Mesenchymal stem cell (in vitro differentiated cells and primary cell): ENCODE measurements around the gene CLDN3.

Source experiments
- DNase-seq: peaks from one replicate; pipeline ENCODE4 v3.0.0-alpha.2; 2013
- H2AFZ ChIP-seq: one replicate; pipeline ENCODE4 v1.6.1; 2013; ENCODE audit warnings: low read depth, mild to moderate bottlenecking, control low read depth, inconsistent platforms, low read length, moderate library complexity
- H2AK5ac ChIP-seq: 2 replicates; pipeline ENCODE4 v1.6.1; 2013; ENCODE audit warnings: low read length, moderate library complexity, mild to moderate bottlenecking, inconsistent platforms; ENCODE audit not compliant: severe bottlenecking
- H2BK120ac ChIP-seq: one replicate; pipeline ENCODE4 v1.6.1; 2013; ENCODE audit warnings: low read depth, mild to moderate bottlenecking, inconsistent platforms, low read length, moderate library complexity
- H2BK12ac ChIP-seq, 2 experiments: one replicate each; pipeline ENCODE4 v1.6.1; 2013; ENCODE audit warnings: inconsistent platforms in 2 of 2, low read length in 2 of 2, mild to moderate bottlenecking in 2 of 2, moderate library complexity in 2 of 2, control low read depth in 1 of 2
- H2BK15ac ChIP-seq: one replicate; pipeline ENCODE4 v1.6.1; 2013; ENCODE audit warnings: mild to moderate bottlenecking, low read depth, inconsistent platforms; ENCODE audit not compliant: poor library complexity, severe bottlenecking
- H2BK5ac ChIP-seq: 2 replicates; pipeline ENCODE4 v1.6.1; 2013; ENCODE audit warnings: low read depth, mild to moderate bottlenecking, low read length, control low read depth, inconsistent platforms; ENCODE audit not compliant: poor library complexity, severe bottlenecking
- H3K14ac ChIP-seq, 2 experiments: one replicate each; pipeline ENCODE4 v1.6.1; 2013; ENCODE audit warnings: inconsistent platforms in 2 of 2, low read length in 2 of 2, control low read depth in 1 of 2, mild to moderate bottlenecking in 1 of 2, moderate library complexity in 1 of 2
- H3K18ac ChIP-seq, 2 experiments: one replicate each; pipeline ENCODE4 v1.6.1; 2013; ENCODE audit warnings: inconsistent platforms in 2 of 2, low read length in 2 of 2, control low read depth in 1 of 2, low read depth in 1 of 2, mild to moderate bottlenecking in 1 of 2
- H3K23ac ChIP-seq, 2 experiments: one replicate each; pipeline ENCODE4 v1.6.1; 2013; ENCODE audit warnings: inconsistent platforms in 2 of 2, low read length in 2 of 2, mild to moderate bottlenecking in 2 of 2, moderate library complexity in 2 of 2, control low read depth in 1 of 2
- H3K27ac ChIP-seq: 2 replicates; pipeline ENCODE4 v1.5.1; 2013; ENCODE audit warnings: mild to moderate bottlenecking, moderate library complexity, low read length, control low read depth, inconsistent platforms; ENCODE audit not compliant: poor library complexity, severe bottlenecking
- H3K27me3 ChIP-seq, 2 experiments: 2 replicates each; pipeline versions ENCODE4 v1.6.1 to v1.7.0; 2013; ENCODE audit warnings: low read length in 2 of 2, mild to moderate bottlenecking in 2 of 2, moderate library complexity in 2 of 2, control low read depth in 1 of 2, inconsistent platforms in 1 of 2; ENCODE audit not compliant: control insufficient read depth in 1 of 2, insufficient read depth in 1 of 2
- H3K36me3 ChIP-seq, 2 experiments: 2 replicates each; pipeline versions ENCODE4 v1.6.1 to v1.7.0; 2013; ENCODE audit warnings: low read length in 2 of 2, control low read depth in 1 of 2, inconsistent platforms in 1 of 2, low read depth in 1 of 2, mild to moderate bottlenecking in 1 of 2; ENCODE audit not compliant: insufficient read depth in 2 of 2, control insufficient read depth in 1 of 2
- H3K4ac ChIP-seq, 2 experiments: one replicate each; pipeline ENCODE4 v1.6.1; 2013; ENCODE audit warnings: inconsistent platforms in 2 of 2, low read length in 2 of 2, mild to moderate bottlenecking in 2 of 2, moderate library complexity in 2 of 2, control low read depth in 1 of 2, low read depth in 1 of 2
- H3K4me1 ChIP-seq: 2 replicates; pipeline ENCODE4 v1.6.1; 2013; ENCODE audit warnings: low read depth, low read length, control low read depth; ENCODE audit not compliant: control insufficient read depth, insufficient read depth
- H3K4me2 ChIP-seq: 2 replicates; pipeline ENCODE4 v1.6.1; 2013; ENCODE audit warnings: low read length, mild to moderate bottlenecking, inconsistent platforms; ENCODE audit not compliant: poor library complexity, severe bottlenecking
- H3K4me3 ChIP-seq, 2 experiments: 2 replicates each; pipeline versions ENCODE4 v1.5.1 to v1.7.0; 2013; ENCODE audit warnings: low read length in 2 of 2, mild to moderate bottlenecking in 2 of 2, control low read depth in 1 of 2, low read depth in 1 of 2; ENCODE audit not compliant: insufficient read depth in 1 of 2
- H3K79me1 ChIP-seq: replicated peaks from 2 replicates; pipeline ENCODE4 v1.6.1; 2013; ENCODE audit warnings: mild to moderate bottlenecking, control low read depth, low read length, inconsistent platforms; ENCODE audit not compliant: poor library complexity, severe bottlenecking
- H3K9ac ChIP-seq: 2 replicates; pipeline ENCODE4 v1.7.0; 2013; ENCODE audit warnings: mild to moderate bottlenecking, low read length, moderate library complexity
- H3K9me3 ChIP-seq: 2 replicates; pipeline ENCODE4 v1.7.0; 2013; ENCODE audit warnings: mild to moderate bottlenecking, low read length; ENCODE audit not compliant: control insufficient read depth
- H4K8ac ChIP-seq: one replicate; pipeline ENCODE4 v1.6.1; 2013; ENCODE audit warnings: inconsistent platforms, mild to moderate bottlenecking, low read length, moderate library complexity
- H4K91ac ChIP-seq: one replicate; pipeline ENCODE4 v1.6.1; 2013; ENCODE audit warnings: mild to moderate bottlenecking, low read length, inconsistent platforms
- WGBS: methylation state at CpG from one replicate; pipeline ENCODE4 v1.1.7; 2013; ENCODE audit warnings: mixed read lengths; 5-methylcytosine and 5-hydroxymethylcytosine counted together

The CLDN3 gene

GRCh38 chr7:73736885-73737284 is 33.2 kb downstream of the CLDN3 start:
- Histone ChIP-seq H4K8ac (no peak overlapping the region), H3K4me2 (no peak overlapping the region), H2AK5ac (no peak overlapping the region), H3K4me3 (no peak overlapping the region), H3K4me1 (peaks cover 23% of the 10 kb centered on the region), H3K27ac (no peak overlapping the region), H3K9me3 (no peaks in the 10 kb centered on the region), H3K14ac (no peak overlapping the region), H3K36me3 (peaks cover 20 to 26% of the 10 kb centered on the region in 2 experiments), H2AFZ (no peak overlapping the region), H3K18ac (no peak overlapping the region), H2BK120ac (no peak overlapping the region), H2BK12ac (no peak overlapping the region), H3K9ac (peak overlapping the region; percentile 89), H3K4ac (no peak overlapping the region), H3K27me3 (no peaks in the 10 kb centered on the region), H3K79me1 (peaks cover 20% of the 10 kb centered on the region), H3K23ac (no peak overlapping the region), H2BK5ac (no peak overlapping the region), H2BK15ac (no peak overlapping the region), H4K91ac (no peak overlapping the region)
- DNase-seq: no peak
- 96% methylated on average over 14 of the region's 14 CpGs for WGBS

GRCh38 chr7:73735528-73735905 is 34.6 kb downstream of the CLDN3 start:
- WGBS: 97% methylated on average over 7 of the region's 8 CpGs
- H3K9ac ChIP-seq: no peak overlapping the region
- H3K27me3 ChIP-seq: no peaks in the 10 kb centered on the region
- no peak overlapping the region for H4K91ac ChIP-seq
- no peak overlapping the region for H2BK5ac ChIP-seq
- DNase-seq: no peak
- H3K4ac ChIP-seq: no peak overlapping the region
- peaks cover 18% of the 10 kb centered on the region for H3K4me1 ChIP-seq
- H3K9me3 ChIP-seq: no peaks in the 10 kb centered on the region
- H3K14ac ChIP-seq: no peak overlapping the region
- no peak overlapping the region for H4K8ac ChIP-seq
- H2BK12ac ChIP-seq: no peak overlapping the region
- H2BK120ac ChIP-seq: no peak overlapping the region
- no peak overlapping the region for H2AK5ac ChIP-seq
- peaks cover 20 to 26% of the 10 kb centered on the region in 2 experiments for H3K36me3 ChIP-seq
- no peak overlapping the region for H3K4me3 ChIP-seq
- no peak overlapping the region for H3K18ac ChIP-seq
- no peak overlapping the region for H3K27ac ChIP-seq
- H2AFZ ChIP-seq: no peak overlapping the region
- no peak overlapping the region for H3K23ac ChIP-seq
- no peak overlapping the region for H3K4me2 ChIP-seq
- H3K79me1 ChIP-seq: peaks cover 17% of the 10 kb centered on the region
- H2BK15ac ChIP-seq: no peak overlapping the region

GRCh38 chr7:73734619-73735527 is 35.2 kb downstream of the CLDN3 start:
- 64% methylated on average over 16 of the region's 16 CpGs for WGBS

GRCh38 chr7:73732397-73732796 is 37.7 kb downstream of the CLDN3 start:
- no peak overlapping the region for H2BK15ac ChIP-seq
- no peak overlapping the region for H2BK5ac ChIP-seq
- no peak for DNase-seq
- WGBS: 87% methylated on average over 2 of the region's 2 CpGs
- no peak overlapping the region for H2BK12ac ChIP-seq
- no peak overlapping the region for H3K4ac ChIP-seq
- H3K27ac ChIP-seq: no peak overlapping the region
- peaks cover 4% of the 10 kb centered on the region for H3K4me1 ChIP-seq
- H2BK120ac ChIP-seq: no peak overlapping the region
- H3K23ac ChIP-seq: no peak overlapping the region
- H3K4me2 ChIP-seq: no peak overlapping the region
- H2AFZ ChIP-seq: no peak overlapping the region
- peaks cover 0 to 4% of the 10 kb centered on the region in 2 experiments for H3K27me3 ChIP-seq
- H3K14ac ChIP-seq: no peak overlapping the region
- H3K36me3 ChIP-seq: peaks cover 17 to 23% of the 10 kb centered on the region in 2 experiments
- no peak overlapping the region for H3K9ac ChIP-seq
- peaks cover 11% of the 10 kb centered on the region for H3K79me1 ChIP-seq
- no peaks in the 10 kb centered on the region for H3K9me3 ChIP-seq
- no peak overlapping the region for H4K91ac ChIP-seq
- H4K8ac ChIP-seq: no peak overlapping the region
- H2AK5ac ChIP-seq: no peak overlapping the region
- H3K4me3 ChIP-seq: no peak overlapping the region
- H3K18ac ChIP-seq: no peak overlapping the region

More at GRCh38 chr7:73734619-73735527, 35.2 kb downstream of the CLDN3 start:
- Histone ChIP-seq H3K4me3 (no peak overlapping the region), H3K18ac (peak overlapping the region in 1 of 2 experiments; percentile 34), H3K14ac (peak overlapping the region in 1 of 2 experiments; percentile 21), H3K27me3 (no peaks in the 10 kb centered on the region), H2AK5ac (no peak overlapping the region), H3K36me3 (peaks cover 20 to 26% of the 10 kb centered on the region in 2 experiments), H2BK12ac (peak overlapping the region in 1 of 2 experiments; percentile 12), H3K4ac (peak overlapping the region in 1 of 2 experiments; percentile 5), H4K8ac (peak overlapping the region; percentile 71), H3K9me3 (no peaks in the 10 kb centered on the region), H3K4me2 (no peak overlapping the region), H3K23ac (no peak overlapping the region), H3K4me1 (peaks cover 16% of the 10 kb centered on the region), H2BK120ac (no peak overlapping the region), H3K9ac (peak overlapping the region; percentile 63), H2AFZ (no peak overlapping the region), H2BK5ac (no peak overlapping the region), H2BK15ac (no peak overlapping the region), H4K91ac (peak overlapping the region; percentile 65), H3K27ac (peak overlapping the region; percentile 34), H3K79me1 (peaks cover 17% of the 10 kb centered on the region)
- peak; percentile 88 for DNase-seq
